Ectodermal cell (in vitro differentiated cells): ENCODE results near the gene MMRN1.

ENCODE experiments used
- H3K27ac ChIP-seq: 2 replicates; pipeline ENCODE4 v1.7.0; 2013; ENCODE audit warnings: mild to moderate bottlenecking, low read depth, low read length; ENCODE audit not compliant: insufficient read depth, poor library complexity, severe bottlenecking
- H3K27me3 ChIP-seq: 2 replicates; pipeline ENCODE4 v1.7.0; 2013; ENCODE audit warnings: mild to moderate bottlenecking, low read length; ENCODE audit not compliant: insufficient read depth, control insufficient read depth, poor library complexity, severe bottlenecking
- H3K36me3 ChIP-seq: one replicate; pipeline ENCODE4 v1.7.0; 2013; ENCODE audit warnings: low read length; ENCODE audit not compliant: control insufficient read depth, insufficient read depth
- H3K4me1 ChIP-seq: one replicate; pipeline ENCODE4 v1.7.0; 2013; ENCODE audit warnings: low read length; ENCODE audit not compliant: control insufficient read depth, insufficient read depth
- H3K4me3 ChIP-seq: 2 replicates; pipeline ENCODE4 v1.7.0; 2013; ENCODE audit warnings: low read depth, low read length, control low read depth; ENCODE audit not compliant: insufficient read depth
- H3K9me3 ChIP-seq: 2 replicates; pipeline ENCODE4 v1.7.0; 2013; ENCODE audit warnings: mild to moderate bottlenecking, low read length, moderate library complexity; ENCODE audit not compliant: control insufficient read depth
- WGBS, 2 experiments: methylation state at CpG; one replicate each; pipeline ENCODE4 v1.1.7; 2013; ENCODE audit warnings: missing lambda C conversion rate in 2 of 2; 5-methylcytosine and 5-hydroxymethylcytosine counted together

Gene MMRN1

DNA sequence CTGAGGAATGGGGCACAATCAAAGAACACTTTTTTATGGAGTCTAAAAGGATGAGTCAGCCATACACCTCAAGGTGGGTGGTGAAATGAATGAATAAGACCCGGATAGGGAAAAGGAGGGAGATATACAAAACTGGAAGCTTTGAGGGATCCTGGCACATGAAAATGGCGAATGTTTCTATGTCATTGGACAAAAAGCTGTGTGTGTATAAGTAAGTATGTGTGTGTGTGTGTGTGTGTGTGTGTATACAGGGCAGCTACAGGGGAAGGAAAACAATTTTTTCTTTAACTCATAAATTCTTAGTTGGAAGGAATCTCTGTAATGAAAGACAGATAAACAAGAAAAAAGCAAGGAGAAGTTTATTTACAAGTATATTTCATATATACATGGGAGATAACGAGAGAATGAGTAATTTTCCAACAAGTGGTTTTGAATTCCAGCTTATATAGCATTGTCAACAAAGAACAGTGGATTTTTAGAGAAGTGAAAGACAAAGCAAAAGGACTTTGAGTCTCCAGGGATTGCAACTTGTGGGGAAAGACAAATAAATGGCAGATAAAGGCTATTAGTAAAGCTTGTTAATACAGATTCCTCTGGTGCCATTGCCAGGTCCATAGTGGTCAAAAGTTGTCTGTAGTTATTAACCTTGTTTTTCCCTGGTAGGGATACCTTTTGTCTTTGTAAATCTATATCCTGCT is 99.7 kb downstream of the MMRN1 start:
- 96 to 98% methylated on average over 3 of the region's 3 CpGs for WGBS, 2 experiments
- H3K4me1 ChIP-seq = peaks cover 7% of the 10 kb centered on the region
- H3K36me3 ChIP-seq = no peaks in the 10 kb centered on the region
- H3K27ac ChIP-seq = no peak overlapping the region
- no peaks in the 10 kb centered on the region for H3K9me3 ChIP-seq
- no peaks in the 10 kb centered on the region for H3K27me3 ChIP-seq
- H3K4me3 ChIP-seq = no peak overlapping the region

DNA sequence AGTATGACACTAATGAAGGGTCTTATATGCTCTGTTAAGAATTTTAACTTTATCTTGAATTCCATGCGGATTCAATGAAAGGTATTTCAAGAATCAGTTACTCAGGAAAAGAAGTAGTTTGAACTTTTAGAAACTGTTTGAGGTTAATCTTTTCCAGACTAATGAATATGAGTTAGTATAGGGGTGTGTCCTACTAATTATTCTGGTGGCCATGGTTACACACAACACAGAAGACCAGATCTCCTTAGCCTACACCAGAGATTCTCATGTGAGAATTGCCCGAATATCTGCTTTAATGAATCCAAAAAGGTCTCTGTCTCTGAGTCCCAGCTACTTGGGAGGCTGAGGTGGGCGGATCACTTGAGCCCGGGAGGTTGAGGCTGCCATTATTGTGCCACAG is 100.4 kb downstream of the MMRN1 start:
- H3K9me3 ChIP-seq = no peaks in the 10 kb centered on the region
- WGBS, 2 experiments = 65 to 68% methylated on average over 4 of the region's 4 CpGs
- H3K27ac ChIP-seq = no peak overlapping the region
- peaks cover 7% of the 10 kb centered on the region for H3K4me1 ChIP-seq
- H3K4me3 ChIP-seq = no peak overlapping the region
- no peaks in the 10 kb centered on the region for H3K36me3 ChIP-seq
- no peaks in the 10 kb centered on the region for H3K27me3 ChIP-seq

- 93 to 98% methylated on average over 2 of the region's 2 CpGs for WGBS, 2 experiments
- Histone ChIP-seq H3K4me3 (no peak overlapping the region), H3K4me1 (peaks cover 7% of the 10 kb centered on the region), H3K27ac (no peak overlapping the region), H3K36me3 (no peaks in the 10 kb centered on the region), H3K9me3 (no peaks in the 10 kb centered on the region), H3K27me3 (no peaks in the 10 kb centered on the region)
These were observed 101.2 kb downstream of the MMRN1 start for GRCh38 chr4:89995814-89996213.

GRCh38 chr4:89997171-89997704 is 102.6 kb downstream of the MMRN1 start:
- H3K36me3 ChIP-seq = no peaks in the 10 kb centered on the region
- no peak overlapping the region for H3K4me3 ChIP-seq
- WGBS, 2 experiments = 95% methylated on average over 4 of the region's 4 CpGs

DNA sequence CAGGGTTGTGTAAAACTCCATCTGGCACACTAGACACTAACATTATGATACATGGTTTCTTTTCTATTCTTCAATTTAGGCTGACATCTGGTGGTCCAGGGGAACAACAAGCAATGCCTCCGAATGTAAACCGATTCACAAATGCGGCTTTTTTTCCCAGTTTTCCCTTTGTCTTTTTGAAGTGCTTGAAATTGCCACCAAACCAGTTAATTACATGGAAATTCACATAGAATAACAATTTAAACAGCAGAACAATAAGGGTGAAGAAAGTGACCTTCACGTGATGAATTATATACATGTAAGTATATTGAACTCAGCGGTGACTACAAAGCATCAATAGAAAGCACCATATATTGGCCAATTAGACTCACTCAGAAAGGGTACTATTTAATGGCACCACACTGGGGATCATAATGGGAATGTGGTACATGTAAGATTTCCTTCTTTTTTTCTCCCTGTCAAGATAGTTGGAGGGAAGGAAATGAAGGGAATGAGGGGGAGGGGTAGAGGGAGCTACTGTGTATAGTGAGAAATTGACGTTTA is 103.9 kb downstream of the MMRN1 start:
- Histone ChIP-seq H3K27ac (no peak overlapping the region), H3K4me3 (no peak overlapping the region), H3K9me3 (no peaks in the 10 kb centered on the region), H3K4me1 (peaks cover 7% of the 10 kb centered on the region), H3K27me3 (no peaks in the 10 kb centered on the region), H3K36me3 (no peaks in the 10 kb centered on the region)
- 77 to 81% methylated on average over 5 of the region's 6 CpGs for WGBS, 2 experiments

More at GRCh38 chr4:89997171-89997704, 102.6 kb downstream of the MMRN1 start:
- Histone ChIP-seq H3K4me1 (peaks cover 7% of the 10 kb centered on the region), H3K27ac (no peak overlapping the region), H3K9me3 (no peaks in the 10 kb centered on the region), H3K27me3 (no peaks in the 10 kb centered on the region)

GRCh38 chr4:90001023-90001422 is 106.4 kb downstream of the MMRN1 start:
- 37 to 44% methylated on average over 2 of the region's 2 CpGs for WGBS, 2 experiments
- Histone ChIP-seq H3K9me3 (no peaks in the 10 kb centered on the region), H3K27me3 (no peaks in the 10 kb centered on the region), H3K4me1 (peaks cover 7% of the 10 kb centered on the region), H3K36me3 (no peaks in the 10 kb centered on the region), H3K4me3 (no peak overlapping the region), H3K27ac (no peak overlapping the region)

- Histone ChIP-seq H3K4me3 (no peak overlapping the region), H3K27ac (no peak overlapping the region), H3K27me3 (no peaks in the 10 kb centered on the region), H3K9me3 (no peaks in the 10 kb centered on the region), H3K36me3 (no peaks in the 10 kb centered on the region), H3K4me1 (peaks cover 7% of the 10 kb centered on the region)
- WGBS, 2 experiments = 83 to 86% methylated on average over 5 of the region's 5 CpGs
These were observed 107.9 kb downstream of the MMRN1 start for GRCh38 chr4:90002441-90003062.
